Peyer's patch (tissue), 4 donors: ENCODE measurements around the gene RIOK3. TPM values are rescaled to one million over a fixed set of nuclear protein-coding genes. Genes with fewer than 3 reads are reported as not detected.

ENCODE experiments used
- DNase-seq, 3 donors: peaks; one replicate each; pipeline ENCODE4 v3.0.0-alpha.2; 2017 to 2019
- H3K27ac ChIP-seq, 4 donors: fragments of 200-600 bp; sonication (generic); one replicate each; pipeline ENCODE4 v1.5.1; 2016 to 2019
- H3K27me3 ChIP-seq, 2 donors: fragments of 200-600 bp; sonication (generic); one replicate each; pipeline ENCODE4 v1.5.1; 2019
- H3K36me3 ChIP-seq, 3 donors: fragments of 200-600 bp; sonication (generic); one replicate each; pipeline ENCODE4 v1.5.1; 2016 to 2019
- H3K4me1 ChIP-seq, 4 donors: fragments of 200-600 bp; sonication (generic); one replicate each; pipeline ENCODE4 v1.5.1; 2016 to 2019
- H3K4me3 ChIP-seq, 4 donors: fragments of 200-600 bp; sonication (generic); 1 replicate in 3 of 4; 2 replicates in 1 of 4; pipeline ENCODE4 v1.5.1; 2016 to 2019; ENCODE audit warnings: mild to moderate bottlenecking in 1 of 4
- H3K9me3 ChIP-seq, 4 donors: fragments of 200-600 bp; sonication (generic); one replicate each; pipeline ENCODE4 v1.5.1; 2016 to 2019; ENCODE audit warnings: mild to moderate bottlenecking in 1 of 4
- POLR2A ChIP-seq, 2 donors: fragments of 450-650 bp; IDR thresholded peaks; one replicate each; pipeline ENCODE4 v1.5.1; 2017; ENCODE audit warnings: antibody characterized with exemption in 2 of 2, mild to moderate bottlenecking in 2 of 2, moderate library complexity in 2 of 2
- total RNA-seq, 4 donors: library from RNA; depleted of rRNA; stranded (reverse); fragments of >200 nt; gene quantifications; one replicate each; pipeline ENCODE4 v1.1.0, GENCODE V29; 2016
- TF ChIP-seq, protein P1 (sequence below), 6 experiments: fragments of 450-650 bp in 4 of 6; fragments of 200-600 bp in 2 of 6; sonication (generic) in 1 of 6; IDR thresholded peaks; one replicate each; pipeline ENCODE4 v1.5.1; 2017 to 2019; ENCODE audit warnings: antibody characterized with exemption in 6 of 6, mild to moderate bottlenecking in 3 of 6, moderate library complexity in 1 of 6

Gene RIOK3
- total RNA-seq, 4 donors from 2014 or later: 66.0 to 262 (median 160) TPM

DNA sequence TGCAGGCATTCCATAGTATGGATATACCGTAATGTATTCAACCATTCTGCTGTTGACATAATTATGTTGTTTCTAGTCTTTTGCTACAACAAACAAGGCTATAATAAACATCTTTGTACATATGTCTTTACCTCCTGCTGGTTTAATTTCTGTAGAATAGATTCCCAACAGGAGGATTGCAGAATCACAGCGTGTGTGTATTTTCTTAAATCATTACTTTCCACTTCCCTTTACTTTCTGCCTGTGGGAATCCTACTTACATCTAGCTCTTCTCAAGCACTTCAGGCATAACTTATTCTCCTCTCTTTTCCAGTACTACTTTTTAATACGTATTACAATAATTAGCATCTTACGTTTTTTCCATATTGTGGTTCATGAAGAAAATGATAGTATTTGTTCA is 13.0 kb upstream of the RIOK3 start:
- Histone ChIP-seq H3K27ac (no peak overlapping the region), H3K9me3 (no peaks in the 10 kb centered on the region), H3K4me1 (no peaks in the 10 kb centered on the region), H3K27me3 (no peaks in the 10 kb centered on the region), H3K36me3 (no peaks in the 10 kb centered on the region), H3K4me3 (no peak overlapping the region)
- TF ChIP-seq POLR2A (IDR thresholded peaks at IDR 0.05): no peak
- TF ChIP-seq, protein P1, sequence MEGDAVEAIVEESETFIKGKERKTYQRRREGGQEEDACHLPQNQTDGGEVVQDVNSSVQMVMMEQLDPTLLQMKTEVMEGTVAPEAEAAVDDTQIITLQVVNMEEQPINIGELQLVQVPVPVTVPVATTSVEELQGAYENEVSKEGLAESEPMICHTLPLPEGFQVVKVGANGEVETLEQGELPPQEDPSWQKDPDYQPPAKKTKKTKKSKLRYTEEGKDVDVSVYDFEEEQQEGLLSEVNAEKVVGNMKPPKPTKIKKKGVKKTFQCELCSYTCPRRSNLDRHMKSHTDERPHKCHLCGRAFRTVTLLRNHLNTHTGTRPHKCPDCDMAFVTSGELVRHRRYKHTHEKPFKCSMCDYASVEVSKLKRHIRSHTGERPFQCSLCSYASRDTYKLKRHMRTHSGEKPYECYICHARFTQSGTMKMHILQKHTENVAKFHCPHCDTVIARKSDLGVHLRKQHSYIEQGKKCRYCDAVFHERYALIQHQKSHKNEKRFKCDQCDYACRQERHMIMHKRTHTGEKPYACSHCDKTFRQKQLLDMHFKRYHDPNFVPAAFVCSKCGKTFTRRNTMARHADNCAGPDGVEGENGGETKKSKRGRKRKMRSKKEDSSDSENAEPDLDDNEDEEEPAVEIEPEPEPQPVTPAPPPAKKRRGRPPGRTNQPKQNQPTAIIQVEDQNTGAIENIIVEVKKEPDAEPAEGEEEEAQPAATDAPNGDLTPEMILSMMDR (IDR thresholded peaks at IDR 0.05): no peak
- no peak for DNase-seq

DNA sequence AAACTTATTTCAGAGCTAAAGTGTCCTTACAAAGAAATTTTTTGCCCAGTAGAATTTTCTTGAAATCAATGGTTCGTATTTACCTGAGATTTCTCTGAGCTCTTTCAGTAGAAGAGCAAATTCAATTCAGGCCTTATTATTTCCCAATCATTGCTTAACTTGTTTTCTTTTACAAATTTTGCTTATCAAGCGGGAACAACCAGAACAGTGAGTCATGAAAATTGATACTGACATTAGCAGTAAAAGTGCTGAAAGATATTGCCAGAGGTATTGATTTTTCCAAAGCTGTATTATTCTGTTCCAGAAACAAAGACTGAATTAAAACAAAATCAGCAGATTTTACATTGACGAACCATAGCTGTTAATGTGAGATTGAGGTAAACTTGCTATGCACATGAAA is 10.1 kb upstream of the RIOK3 start:
- Histone ChIP-seq H3K27me3 (no peaks in the 10 kb centered on the region), H3K4me3 (no peak overlapping the region), H3K9me3 (no peaks in the 10 kb centered on the region), H3K36me3 (no peaks in the 10 kb centered on the region), H3K27ac (no peak overlapping the region), H3K4me1 (no peaks in the 10 kb centered on the region)
- no peak for DNase-seq
- no peak for TF ChIP-seq POLR2A (IDR thresholded peaks at IDR 0.05)
- TF ChIP-seq, protein P1 (IDR thresholded peaks at IDR 0.05): no peak

DNA sequence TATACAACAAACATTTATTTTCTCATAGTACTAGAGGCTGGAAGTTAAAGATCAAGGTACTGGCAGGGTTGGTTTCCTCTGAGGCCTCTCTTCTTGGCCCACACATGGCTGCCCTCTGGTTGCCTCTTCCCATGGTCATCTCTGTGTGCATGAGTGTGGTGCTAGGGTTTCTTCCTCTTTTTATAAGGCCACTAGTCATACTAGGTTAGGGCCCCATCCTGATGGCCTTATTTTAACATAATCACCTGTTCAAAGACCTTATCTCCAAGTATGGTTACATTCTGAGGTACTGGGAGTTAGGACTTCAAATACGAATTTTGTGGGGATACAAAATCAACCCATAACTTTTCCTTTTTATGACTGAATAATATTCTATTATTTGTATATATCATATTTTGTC is 4.8 kb upstream of the RIOK3 start:
- Histone ChIP-seq H3K36me3 (no peaks in the 10 kb centered on the region), H3K9me3 (no peaks in the 10 kb centered on the region), H3K4me1 (peaks cover 0 to 7% (median 5%) of the 10 kb centered on the region in 4 donors), H3K4me3 (no peak overlapping the region), H3K27me3 (no peaks in the 10 kb centered on the region), H3K27ac (no peak overlapping the region)
- no peak for TF ChIP-seq POLR2A (IDR thresholded peaks at IDR 0.05)
- TF ChIP-seq, protein P1 (IDR thresholded peaks at IDR 0.05): no peak
- no peak for DNase-seq

DNA sequence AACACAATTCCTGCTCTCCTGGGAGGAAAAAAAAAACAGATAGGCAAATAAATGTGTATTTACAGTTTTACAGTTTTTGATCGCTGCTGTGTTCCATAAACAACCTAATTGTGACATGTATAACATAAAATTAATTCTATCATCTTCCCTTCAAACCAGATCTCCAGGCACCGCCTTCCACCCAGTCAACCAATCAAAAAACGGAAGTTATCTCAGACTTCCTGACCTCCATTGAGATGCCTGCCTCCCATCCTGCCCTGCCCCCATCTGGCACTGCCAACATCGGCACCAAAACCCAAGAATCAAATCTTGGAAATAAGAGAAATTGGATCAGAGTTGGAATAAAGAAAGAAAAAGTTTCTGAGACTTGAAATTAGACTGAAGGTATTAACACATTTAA is 3.1 kb upstream of the RIOK3 start:
- no peaks in the 10 kb centered on the region for H3K9me3 ChIP-seq
- no peaks in the 10 kb centered on the region for H3K27me3 ChIP-seq
- H3K27ac ChIP-seq: no peak overlapping the region
- TF ChIP-seq, protein P1 (IDR thresholded peaks at IDR 0.05): no peak
- TF ChIP-seq POLR2A (IDR thresholded peaks at IDR 0.05): no peak
- no peaks in the 10 kb centered on the region for H3K36me3 ChIP-seq
- no peak for DNase-seq
- peaks cover 0 to 11% (median 6%) of the 10 kb centered on the region in 4 donors for H3K4me1 ChIP-seq
- no peak overlapping the region for H3K4me3 ChIP-seq

DNA sequence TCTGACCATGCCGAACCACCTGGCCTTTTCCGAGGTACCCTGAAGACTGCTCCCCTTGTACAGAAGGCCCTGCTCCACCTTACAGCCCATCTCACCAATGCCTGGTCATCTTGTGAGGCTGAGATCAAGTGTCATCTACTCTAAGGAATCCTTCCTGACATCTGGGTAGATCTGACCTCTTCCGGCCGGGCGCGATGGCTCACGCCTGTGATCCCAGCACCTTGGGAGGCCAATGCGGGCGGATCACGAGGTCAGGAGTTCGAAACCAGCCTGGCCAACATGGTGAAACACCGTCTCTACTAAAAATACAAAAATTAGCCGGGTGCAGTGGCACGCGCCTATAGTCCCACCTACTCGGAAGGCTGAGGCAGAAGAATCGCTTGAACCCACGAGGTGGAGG is 2.1 kb upstream of the RIOK3 start:
- Histone ChIP-seq H3K36me3 (peaks cover 0 to 8% (median 0%) of the 10 kb centered on the region in 3 donors), H3K4me1 (peaks cover 0 to 21% (median 6%) of the 10 kb centered on the region in 4 donors), H3K9me3 (no peaks in the 10 kb centered on the region), H3K4me3 (no peak overlapping the region), H3K27ac (no peak overlapping the region), H3K27me3 (no peaks in the 10 kb centered on the region)
- no peak for DNase-seq
- TF ChIP-seq, protein P1 (IDR thresholded peaks at IDR 0.05): no peak
- no peak for TF ChIP-seq POLR2A (IDR thresholded peaks at IDR 0.05)

DNA sequence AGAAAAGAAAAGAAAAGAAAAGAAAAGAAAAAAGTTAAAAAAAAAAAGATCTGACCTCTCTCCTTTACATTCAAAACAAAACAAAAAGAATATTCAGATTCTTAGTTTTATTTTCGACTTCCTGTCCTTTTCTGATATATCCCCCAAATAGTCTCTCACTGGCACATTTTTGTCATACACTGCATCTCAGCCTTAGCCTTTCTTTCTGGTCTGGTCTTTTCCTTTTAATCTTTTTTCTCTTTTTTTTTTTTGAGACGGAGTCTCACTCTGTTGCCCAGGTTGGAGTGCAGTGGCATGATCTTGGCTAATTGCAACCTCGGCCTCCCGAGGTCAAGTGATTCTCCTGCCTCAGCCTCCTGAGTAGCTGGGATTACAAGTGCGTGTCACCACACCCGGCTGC is 1.6 kb upstream of the RIOK3 start:
- no peak for TF ChIP-seq POLR2A (IDR thresholded peaks at IDR 0.05)
- TF ChIP-seq, protein P1 (IDR thresholded peaks at IDR 0.05): no peak
- no peak for DNase-seq
- Histone ChIP-seq H3K4me1 (peaks cover 0 to 24% (median 6%) of the 10 kb centered on the region in 4 donors), H3K4me3 (no peak overlapping the region), H3K9me3 (no peaks in the 10 kb centered on the region), H3K36me3 (peaks cover 0 to 9% (median 0%) of the 10 kb centered on the region in 3 donors), H3K27me3 (no peaks in the 10 kb centered on the region), H3K27ac (no peak overlapping the region)
